ENCODE data around the gene KRTAP10-3. TPM values are rescaled to one million over a fixed set of nuclear protein-coding genes. Genes with fewer than 3 reads are reported as not detected.

The KRTAP10-3 gene
- total RNA-seq, 1 donor from 2014 or later, result not detected

GRCh38 chr21:44589094-44589493 is 30.5 kb upstream of the KRTAP10-3 start:
- no peak for TF ChIP-seq CTCF (IDR thresholded peaks at IDR 0.05)
- no peaks in the 10 kb centered on the region for H3K36me3 Mint-ChIP-seq (ENCODE audit: low read depth)
- H3K27me3 Mint-ChIP-seq (ENCODE audit: low read depth), result peaks cover 65% of the 10 kb centered on the region
- no peak overlapping the region for H3K4me3 Mint-ChIP-seq (ENCODE audit: unreplicated experiment)
- H3K27ac Mint-ChIP-seq (ENCODE audit: unreplicated experiment), result no peak overlapping the region
- H3K9me3 Mint-ChIP-seq (ENCODE audit: low read depth), result peaks cover 17% of the 10 kb centered on the region
- peaks cover 6% of the 10 kb centered on the region for H3K4me1 Mint-ChIP-seq (ENCODE audit: low read depth)
- DNase-seq (ENCODE audit: low spot score), result no peak

DNA sequence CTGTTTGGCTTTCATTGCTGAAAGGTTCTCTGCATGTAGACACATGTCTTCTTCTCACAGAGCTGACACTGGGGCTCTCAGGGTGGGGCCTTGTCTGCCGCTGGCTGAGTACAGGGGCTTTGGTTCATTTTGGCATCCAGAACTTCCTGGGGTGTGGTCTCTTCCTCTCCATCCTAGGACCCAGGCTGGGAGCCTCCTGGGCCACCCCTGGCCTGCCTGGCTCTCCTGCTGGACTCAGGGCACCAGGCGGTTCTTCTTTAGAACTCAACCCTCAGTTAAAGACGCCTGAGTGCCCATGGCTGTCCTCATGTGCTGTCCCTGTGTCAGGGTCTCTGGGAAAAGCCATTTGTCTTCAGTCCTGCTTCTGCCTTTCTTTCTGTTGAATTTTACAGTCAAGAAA is 27.3 kb upstream of the KRTAP10-3 start:
- no peak for TF ChIP-seq CTCF (IDR thresholded peaks at IDR 0.05)
- peaks cover 9% of the 10 kb centered on the region for H3K4me1 Mint-ChIP-seq (ENCODE audit: low read depth)
- no peak for DNase-seq (ENCODE audit: low spot score)
- peaks cover 59% of the 10 kb centered on the region for H3K27me3 Mint-ChIP-seq (ENCODE audit: low read depth)
- no peak overlapping the region for H3K4me3 Mint-ChIP-seq (ENCODE audit: unreplicated experiment)
- peaks cover 2% of the 10 kb centered on the region for H3K36me3 Mint-ChIP-seq (ENCODE audit: low read depth)
- H3K9me3 Mint-ChIP-seq (ENCODE audit: low read depth), result peaks cover 23% of the 10 kb centered on the region
- H3K27ac Mint-ChIP-seq (ENCODE audit: unreplicated experiment), result no peak overlapping the region

- Mint-ChIP-seq H3K9me3 (ENCODE audit: low read depth) (peaks cover 23% of the 10 kb centered on the region), H3K4me3 (ENCODE audit: unreplicated experiment) (no peak overlapping the region), H3K36me3 (ENCODE audit: low read depth) (peaks cover 5% of the 10 kb centered on the region), H3K4me1 (ENCODE audit: low read depth) (peaks cover 9% of the 10 kb centered on the region), H3K27ac (ENCODE audit: unreplicated experiment) (no peak overlapping the region), H3K27me3 (ENCODE audit: low read depth) (peaks cover 60% of the 10 kb centered on the region)
- no peak for DNase-seq (ENCODE audit: low spot score)
- TF ChIP-seq CTCF (IDR thresholded peaks at IDR 0.05), result no peak
Measured at GRCh38 chr21:44583800-44584147, 25.2 kb upstream of the KRTAP10-3 start.

DNA sequence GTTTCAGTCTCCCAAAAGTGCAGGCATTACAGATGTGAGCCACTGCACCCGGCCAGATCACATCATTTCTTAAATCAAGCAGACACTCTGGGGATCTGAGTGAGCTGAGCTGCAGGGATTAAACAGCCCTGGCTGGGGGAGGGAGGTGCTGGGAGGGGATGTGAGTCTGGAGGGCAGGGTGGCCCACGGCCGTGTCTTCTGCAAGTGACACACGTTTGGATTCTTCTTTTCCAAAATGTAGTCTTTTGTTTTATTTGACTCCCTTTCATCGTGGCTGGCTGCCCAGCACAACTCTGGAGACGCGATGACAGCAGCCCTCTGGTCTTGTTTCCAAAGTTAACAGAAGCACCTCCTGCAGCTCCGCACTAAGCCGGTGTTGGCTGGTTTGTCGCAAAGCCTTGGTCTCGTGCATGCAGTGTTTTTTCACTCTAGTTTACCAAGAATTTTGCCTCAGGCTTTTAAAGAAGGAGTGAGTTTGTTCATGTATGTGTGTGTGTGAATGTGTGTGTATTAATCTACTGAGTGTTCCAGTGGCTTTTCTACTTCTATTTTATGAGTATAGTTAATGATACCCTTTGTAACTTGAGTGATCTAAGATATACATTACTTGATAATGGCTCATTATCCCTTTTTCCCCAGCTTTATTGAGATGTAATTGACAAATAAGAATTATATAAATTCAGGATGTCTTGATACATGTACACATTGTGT is 24.6 kb upstream of the KRTAP10-3 start:
- Mint-ChIP-seq H3K27me3 (ENCODE audit: low read depth) (peaks cover 58% of the 10 kb centered on the region), H3K4me3 (ENCODE audit: unreplicated experiment) (no peak overlapping the region), H3K9me3 (ENCODE audit: low read depth) (peaks cover 22% of the 10 kb centered on the region), H3K4me1 (ENCODE audit: low read depth) (peaks cover 9% of the 10 kb centered on the region), H3K36me3 (ENCODE audit: low read depth) (peaks cover 5% of the 10 kb centered on the region), H3K27ac (ENCODE audit: unreplicated experiment) (peak overlapping the region; percentile 14)
- no peak for TF ChIP-seq CTCF (IDR thresholded peaks at IDR 0.05)
- DNase-seq (ENCODE audit: low spot score), result no peak

GRCh38 chr21:44582055-44582454 is 23.5 kb upstream of the KRTAP10-3 start:
- H3K9me3 Mint-ChIP-seq (ENCODE audit: low read depth), result peaks cover 27% of the 10 kb centered on the region
- peaks cover 9% of the 10 kb centered on the region for H3K4me1 Mint-ChIP-seq (ENCODE audit: low read depth)
- peaks cover 47% of the 10 kb centered on the region for H3K27me3 Mint-ChIP-seq (ENCODE audit: low read depth)

More at GRCh38 chr21:44582055-44582454, 23.5 kb upstream of the KRTAP10-3 start:
- Mint-ChIP-seq H3K4me3 (ENCODE audit: unreplicated experiment) (no peak overlapping the region), H3K36me3 (ENCODE audit: low read depth) (peaks cover 8% of the 10 kb centered on the region), H3K27ac (ENCODE audit: unreplicated experiment) (no peak overlapping the region)
- no peak for TF ChIP-seq CTCF (IDR thresholded peaks at IDR 0.05)
- DNase-seq (ENCODE audit: low spot score), result peak; percentile 26
